Right ventricle myocardium inferior (tissue), 1 donor: ENCODE results near the gene ENOSF1. TPM values are rescaled to one million over a fixed set of nuclear protein-coding genes. Genes with fewer than 3 reads are reported as not detected.
A peak's percentile ranks its signal among the peaks of the same experiment; 100 is the strongest.

Source experiments
- ATAC-seq: fragments of 200-7000 bp; cut with Tn5 transposase; one replicate; pipeline ENCODE4 v1.9.1; 2020; ENCODE audit warnings: mild to moderate bottlenecking, moderate library complexity
- DNase-seq: peaks from one replicate; pipeline ENCODE4 v3.0.0; 2021; ENCODE audit errors: missing footprints
- intact Hi-C: fragments of 100-400 bp; cut with DNase I; formaldehyde crosslinking; loops from one replicate; pipeline ENCODE4 v1.11.0; 2022
- total RNA-seq: library from RNA; stranded (reverse); fragmentation: NEBNext Ultra II Directional; extraction: Animal tissue kit (Norgen Biotek cat#: 25700); gene quantifications from one replicate; pipeline ENCODE4 v1.2.1, GENCODE V29; 2021
- donor health status: DM: no; HTN: yes; CAD: no; lungs with severe emphysema.

The ENOSF1 gene
- total RNA-seq, 1 donor from 2014 or later = 25.3 TPM

DNA sequence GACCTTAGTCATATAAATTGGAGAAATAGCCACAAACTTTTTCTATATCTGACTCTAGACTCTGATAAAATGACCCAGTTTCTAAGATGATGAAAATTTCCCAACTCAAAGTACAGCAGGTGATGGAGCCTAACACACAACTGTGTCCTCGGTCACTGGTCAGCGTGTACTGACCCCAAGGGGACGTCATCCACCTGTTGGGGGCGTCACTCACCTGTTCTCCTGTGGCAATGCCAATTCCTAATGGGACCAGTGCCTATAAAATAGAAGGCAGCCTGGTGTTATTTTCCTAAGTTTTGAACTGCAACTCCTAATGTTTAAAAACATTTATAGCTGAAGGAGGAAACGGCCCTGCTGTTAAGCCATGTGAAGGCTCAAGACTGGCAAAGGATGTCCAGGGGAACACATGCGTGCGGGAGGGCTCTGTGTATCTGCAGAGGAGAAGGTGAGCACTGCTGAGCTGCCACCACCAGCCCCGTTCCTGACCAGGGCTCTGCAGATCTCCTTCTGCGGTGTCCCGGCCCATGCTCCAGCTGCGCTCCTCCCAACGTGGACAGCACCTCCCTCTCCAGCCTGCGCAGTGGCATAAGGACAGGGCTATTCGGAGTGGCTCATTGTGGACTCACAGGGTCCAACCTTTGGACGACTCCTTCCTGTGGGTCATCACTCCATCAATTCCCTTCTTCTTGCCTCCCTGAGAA lies 33.8 kb downstream of the ENOSF1 start:
- intact Hi-C loops = no loop called here
- ATAC-seq (no peak), DNase-seq (no peak)

DNA sequence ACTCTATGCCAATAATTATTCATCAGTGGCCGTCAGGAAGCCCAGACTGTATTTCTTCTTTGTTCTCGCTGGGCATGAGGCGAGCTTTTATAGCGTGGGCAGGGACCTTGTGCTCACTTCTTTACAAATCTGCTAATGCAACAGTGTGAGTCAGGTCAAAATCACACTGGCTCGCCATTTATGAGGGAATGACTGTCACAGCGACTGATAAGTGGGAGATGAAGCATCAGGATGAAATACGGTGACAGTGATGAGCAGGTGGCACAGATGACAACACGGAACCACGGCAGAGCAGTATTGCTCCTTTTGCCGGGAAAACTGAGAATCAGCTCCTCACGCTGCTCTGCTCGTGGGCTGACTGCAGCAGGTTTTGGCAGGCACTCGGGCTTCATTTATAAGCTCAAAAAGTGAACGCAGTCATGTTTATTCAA lies 34.5 kb downstream of the ENOSF1 start:
- no peak for ATAC-seq

DNA sequence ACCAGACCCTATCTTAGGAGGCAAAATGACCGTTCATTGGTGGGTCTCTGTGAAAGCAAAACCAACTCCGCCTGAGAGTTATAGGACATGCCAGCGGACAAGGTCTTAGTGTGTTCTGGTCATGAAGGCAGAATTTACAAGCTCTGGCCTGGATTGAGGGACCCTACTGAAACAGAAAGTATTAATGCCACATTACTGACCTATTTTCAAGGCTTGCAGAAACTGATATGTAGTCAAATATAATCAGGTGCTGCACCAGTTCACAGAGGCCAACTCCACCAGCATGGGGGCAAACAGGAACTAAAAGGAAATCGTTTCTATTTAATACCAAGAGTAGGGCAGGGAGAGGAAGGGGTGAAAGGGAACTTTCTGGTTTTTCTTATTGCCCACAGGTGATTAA lies 35.3 kb downstream of the ENOSF1 start:
- ATAC-seq (no peak), DNase-seq (no peak)
- intact Hi-C loops = no loop called here

More for the DNA sequence above, 34.5 kb downstream of the ENOSF1 start:
- no peak for DNase-seq
- intact Hi-C loops = no loop called here

DNA sequence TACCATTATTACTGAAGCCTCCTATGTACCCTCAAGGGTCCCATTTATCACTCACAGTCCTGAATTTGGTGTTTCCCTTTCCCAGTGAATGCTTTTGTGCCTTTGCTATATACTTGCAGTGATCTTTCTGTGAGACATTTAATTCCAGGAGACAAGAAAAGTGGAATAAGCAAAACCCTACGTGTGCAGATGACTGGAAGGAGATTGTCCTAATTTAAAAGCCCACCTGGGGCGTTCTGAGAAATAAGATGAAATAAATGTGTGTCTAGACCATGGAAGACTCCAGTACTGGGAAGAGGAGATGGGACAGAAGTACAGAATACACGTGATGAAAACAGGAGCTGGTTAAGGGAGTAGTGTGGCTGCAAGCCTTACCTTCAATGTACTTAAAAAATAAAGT lies 35.7 kb downstream of the ENOSF1 start:
- intact Hi-C loops = no loop called here
- ATAC-seq = no peak
- no peak for DNase-seq

DNA sequence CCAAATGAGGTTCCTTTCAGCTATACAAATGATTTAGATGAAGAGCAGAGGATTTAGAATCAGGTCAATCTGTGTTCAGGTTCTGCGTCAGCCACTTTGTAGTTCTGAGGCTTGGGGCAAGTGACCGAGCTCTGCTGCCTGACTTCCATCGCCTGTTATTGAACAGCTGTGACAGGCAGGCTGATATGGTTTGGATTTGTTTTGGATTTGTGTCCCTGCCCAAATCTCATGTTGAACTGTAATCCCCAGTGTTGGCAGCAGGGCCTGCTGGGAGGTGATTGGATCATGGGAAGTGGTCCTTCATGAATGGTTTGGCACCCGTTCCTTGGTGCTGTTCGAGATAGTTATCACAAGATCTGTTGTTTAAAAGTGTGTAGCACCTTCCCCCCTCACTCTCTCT lies 36.4 kb downstream of the ENOSF1 start:
- DNase-seq (no peak), ATAC-seq (peak; percentile 61)
- intact Hi-C loops = no loop called here

DNA sequence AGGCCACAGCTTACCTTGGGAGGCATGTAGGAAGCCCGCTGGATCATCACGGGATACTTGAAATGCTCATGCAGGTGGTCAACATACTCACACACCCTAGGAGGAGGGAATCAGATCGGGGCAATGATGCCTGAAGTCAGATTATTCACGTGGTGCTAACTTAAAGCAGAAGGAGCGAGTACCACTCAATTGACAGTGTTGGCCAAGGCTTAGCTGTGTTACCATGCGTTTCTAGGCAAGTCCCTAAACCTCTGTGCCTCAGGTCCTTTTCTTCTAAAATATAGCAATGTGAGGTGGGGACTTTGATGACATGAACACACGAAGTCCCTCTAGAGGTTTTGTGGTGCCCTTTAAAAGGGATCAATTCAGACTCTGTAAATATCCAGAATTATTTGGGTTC lies 37.1 kb downstream of the ENOSF1 start:
- no peak for DNase-seq
- intact Hi-C loops = no loop called here
- no peak for ATAC-seq

DNA sequence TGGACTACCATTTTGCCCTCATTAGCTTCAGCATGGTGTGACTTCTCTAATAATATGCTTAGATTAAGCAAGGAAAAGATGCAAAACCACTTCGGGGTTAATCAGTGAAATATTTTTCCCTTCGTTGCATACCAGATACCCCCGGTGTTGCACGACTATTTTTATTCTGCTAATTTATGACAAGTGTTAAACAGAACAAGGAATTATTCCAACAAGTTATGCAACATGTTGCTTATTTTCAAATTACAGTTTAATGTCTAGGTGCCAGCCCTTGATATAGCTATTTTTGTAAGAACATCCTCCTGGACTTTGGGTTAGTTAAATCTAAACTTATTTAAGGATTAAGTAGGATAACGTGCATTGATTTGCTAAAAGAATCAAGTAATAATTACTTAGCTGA lies 38.7 kb downstream of the ENOSF1 start:
- DNase-seq = no peak
- intact Hi-C loops = no loop called here
- ATAC-seq = no peak

DNA sequence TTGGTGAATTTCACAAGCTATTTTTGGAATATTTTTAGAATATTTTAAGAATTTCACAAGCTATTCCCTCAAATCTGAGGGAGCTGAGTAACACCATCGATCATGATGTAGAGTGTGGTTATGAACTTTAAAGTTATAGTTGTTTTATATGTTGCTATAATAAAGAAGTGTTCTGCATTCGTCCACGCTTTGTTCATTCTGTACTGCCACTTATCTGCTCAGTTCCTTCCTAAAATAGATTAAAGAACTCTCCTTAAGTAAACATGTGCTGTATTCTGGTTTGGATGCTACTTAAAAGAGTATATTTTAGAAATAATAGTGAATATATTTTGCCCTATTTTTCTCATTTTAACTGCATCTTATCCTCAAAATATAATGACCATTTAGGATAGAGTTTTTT lies 39.1 kb downstream of the ENOSF1 start:
- intact Hi-C loops = no loop called here
- no peak for ATAC-seq
- no peak for DNase-seq

DNA sequence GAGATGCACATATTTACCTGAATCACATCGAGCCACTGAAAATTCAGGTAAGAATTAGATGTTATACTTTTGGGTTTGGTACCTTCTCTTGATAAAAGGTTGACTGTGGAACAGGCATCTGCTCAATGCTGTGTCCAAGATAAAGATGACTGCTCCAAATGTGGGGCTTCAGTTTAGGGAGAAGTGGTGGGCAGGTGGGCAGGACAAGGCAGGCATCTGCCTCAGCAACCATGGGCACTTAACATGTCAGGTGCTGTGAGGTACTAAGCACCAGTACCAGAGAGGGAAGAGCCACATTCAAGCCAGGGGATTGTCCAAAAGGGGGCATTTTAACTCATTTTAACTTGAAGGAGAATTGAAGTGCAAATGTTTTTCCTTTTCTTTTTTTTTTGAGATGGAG lies 41.0 kb downstream of the ENOSF1 start:
- intact Hi-C loops = no loop called here
- no peak for DNase-seq

DNA sequence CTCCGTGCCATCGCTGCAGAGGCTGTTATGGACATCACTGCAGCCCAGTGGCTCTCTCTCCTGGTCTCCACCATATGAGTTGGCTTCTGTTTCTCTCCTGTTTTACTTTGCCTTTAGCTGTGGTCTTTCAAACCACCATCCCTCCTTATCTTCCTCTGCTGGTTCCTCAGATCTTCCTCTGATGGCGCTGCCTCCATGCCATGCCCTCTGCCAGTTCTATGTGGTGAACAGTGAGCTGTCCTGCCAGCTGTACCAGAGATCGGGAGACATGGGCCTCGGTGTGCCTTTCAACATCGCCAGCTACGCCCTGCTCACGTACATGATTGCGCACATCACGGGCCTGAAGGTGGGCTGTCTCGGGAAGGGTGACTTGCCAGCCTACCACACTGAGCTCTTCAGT lies 41.9 kb downstream of the ENOSF1 start:
- intact Hi-C loops = no loop called here
- DNase-seq (no peak), ATAC-seq (no peak)

More for the DNA sequence above, 41.0 kb downstream of the ENOSF1 start:
- ATAC-seq = no peak

DNA sequence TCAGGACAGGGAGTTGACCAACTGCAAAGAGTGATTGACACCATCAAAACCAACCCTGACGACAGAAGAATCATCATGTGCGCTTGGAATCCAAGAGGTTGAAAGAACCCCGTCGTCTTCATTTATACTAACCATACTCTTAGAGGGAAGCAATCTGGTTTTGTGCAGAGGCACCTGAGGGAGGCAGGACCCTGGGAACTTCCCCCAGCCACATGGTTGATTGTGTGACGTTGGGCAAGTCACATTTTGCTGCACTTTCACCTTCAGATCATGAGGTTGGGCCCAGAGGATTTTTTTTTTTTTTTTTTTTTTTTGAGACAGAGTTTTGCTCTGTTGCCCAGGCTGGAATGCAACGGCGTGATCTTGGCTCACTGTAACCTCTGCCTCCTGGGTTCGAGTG lies 43.4 kb downstream of the ENOSF1 start:
- intact Hi-C loops = no loop called here
- ATAC-seq (no peak), DNase-seq (no peak)

DNA sequence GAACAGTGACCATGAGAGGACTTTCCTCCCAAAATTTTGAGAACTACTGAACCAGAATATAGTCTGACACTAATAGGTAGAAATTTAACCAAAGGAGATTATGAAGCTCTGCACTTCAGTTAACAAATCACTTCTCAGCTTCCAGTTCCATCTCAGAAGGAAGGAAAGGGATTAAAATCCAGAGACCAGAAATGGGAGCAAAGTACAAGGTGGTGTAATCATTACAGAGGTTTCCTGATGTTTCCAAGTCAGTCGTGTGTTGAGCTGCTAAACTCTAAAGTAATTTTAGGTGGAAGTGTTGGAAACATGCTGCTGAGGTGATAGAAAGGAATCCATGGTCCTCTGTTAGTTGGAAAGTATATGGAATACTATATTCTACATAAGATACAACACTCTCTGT lies 44.2 kb downstream of the ENOSF1 start:
- DNase-seq (no peak), ATAC-seq (no peak)
- intact Hi-C loops = no loop called here

DNA sequence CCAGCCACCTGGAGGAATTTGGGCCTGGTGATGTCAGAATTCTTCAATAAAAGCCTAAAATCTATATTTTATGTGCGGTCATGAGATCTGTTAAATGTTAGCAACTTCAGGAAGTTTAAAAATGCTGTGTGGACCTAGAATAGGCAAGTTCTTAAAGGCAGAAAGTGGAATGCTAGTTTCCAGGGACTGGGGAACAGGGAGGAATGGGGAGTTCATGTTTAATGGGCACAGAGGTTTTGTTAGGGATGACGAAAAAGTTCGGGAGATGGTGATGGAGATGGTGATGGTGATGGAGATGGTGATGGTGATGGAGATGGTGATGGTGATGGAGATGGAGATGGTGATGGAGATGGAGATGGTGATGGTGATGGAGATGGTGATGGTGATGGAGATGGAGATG lies 45.8 kb downstream of the ENOSF1 start:
- intact Hi-C loops = no loop called here
- no peak for DNase-seq
- no peak for ATAC-seq

DNA sequence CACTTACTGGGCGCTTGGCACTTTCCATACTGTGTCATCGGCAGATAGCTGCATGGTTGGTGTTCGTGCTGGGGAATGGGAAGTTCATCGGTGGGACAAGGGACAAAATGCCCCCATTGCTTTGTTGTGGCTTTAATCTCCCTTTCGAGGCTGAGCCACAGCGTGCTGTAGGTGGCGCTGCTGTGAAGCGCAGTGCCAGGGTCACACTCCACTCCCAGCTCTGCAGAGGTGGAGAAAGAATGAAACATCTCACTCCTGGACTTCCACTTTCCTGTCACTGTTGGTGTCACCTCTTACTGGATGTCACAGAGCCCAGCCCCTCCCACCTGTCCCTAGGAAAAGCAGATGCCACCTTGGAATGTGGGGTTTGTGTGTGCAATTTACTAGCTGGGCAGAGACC lies 46.3 kb downstream of the ENOSF1 start:
- intact Hi-C loops = no loop called here
- no peak for DNase-seq
- ATAC-seq = no peak

DNA sequence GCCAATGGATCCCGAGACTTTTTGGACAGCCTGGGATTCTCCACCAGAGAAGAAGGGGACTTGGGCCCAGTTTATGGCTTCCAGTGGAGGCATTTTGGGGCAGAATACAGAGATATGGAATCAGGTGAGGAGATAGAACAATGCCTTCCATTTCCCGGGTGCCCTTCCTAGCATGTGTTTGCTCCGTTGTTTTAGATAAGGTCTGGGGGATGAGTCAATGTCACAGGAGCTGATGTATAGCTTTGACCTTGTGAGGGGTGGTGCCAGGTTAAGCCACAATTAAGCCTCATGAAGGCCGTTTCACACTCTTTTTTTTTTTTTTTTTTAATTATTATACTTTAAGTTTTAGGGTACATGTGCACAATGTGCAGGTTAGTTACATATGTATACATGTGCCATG lies 50.2 kb downstream of the ENOSF1 start:
- DNase-seq (no peak), ATAC-seq (no peak)
- intact Hi-C loops = no loop called here

DNA sequence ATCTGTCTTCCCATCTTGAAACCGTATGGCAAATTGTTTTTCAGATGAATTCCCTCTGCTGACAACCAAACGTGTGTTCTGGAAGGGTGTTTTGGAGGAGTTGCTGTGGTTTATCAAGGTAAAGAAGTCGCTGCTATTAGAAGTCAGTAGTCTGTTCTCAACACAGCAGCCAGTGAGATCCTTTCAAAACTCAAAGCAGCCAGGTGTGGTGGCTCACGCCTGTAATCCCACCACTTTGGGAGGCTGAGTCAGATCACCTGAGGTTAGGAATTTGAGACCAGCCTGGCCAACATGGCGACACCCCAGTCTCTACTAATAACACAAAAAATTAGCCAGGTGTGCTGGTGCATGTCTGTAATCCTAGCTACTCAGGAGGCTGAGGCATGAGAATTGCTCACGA lies 52.8 kb downstream of the ENOSF1 start:
- intact Hi-C loops = no loop called here
- DNase-seq (no peak), ATAC-seq (no peak)

DNA sequence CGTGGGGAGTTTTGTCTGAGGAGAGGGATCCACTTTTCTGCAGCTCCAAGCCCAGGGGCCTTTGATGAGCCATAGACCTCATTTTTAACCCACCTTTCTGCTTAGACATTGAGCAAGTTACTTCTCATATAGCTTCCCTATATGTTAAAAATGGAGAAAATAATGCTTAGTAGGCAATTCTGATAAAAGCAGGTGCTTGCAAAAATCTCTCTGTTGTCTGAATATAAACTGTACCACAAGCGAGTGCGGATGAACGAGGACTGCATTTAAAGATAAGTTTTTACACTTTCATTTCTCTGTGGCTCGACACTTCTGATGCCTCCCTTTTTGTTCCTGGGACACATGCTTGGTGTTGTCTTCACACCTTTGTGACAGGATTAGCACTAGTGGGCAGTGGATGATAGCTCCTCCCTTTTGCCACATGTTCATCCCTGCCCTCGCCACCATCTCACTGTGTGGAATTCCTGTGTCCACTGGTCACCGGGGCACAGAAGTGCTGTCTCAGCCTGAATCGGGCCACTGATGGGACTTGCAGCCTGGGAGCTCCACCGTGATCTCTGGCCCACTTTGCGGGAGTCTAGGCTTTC lies 53.4 kb downstream of the ENOSF1 start:
- intact Hi-C loops = no loop called here
- ATAC-seq = no peak
- DNase-seq = no peak

DNA sequence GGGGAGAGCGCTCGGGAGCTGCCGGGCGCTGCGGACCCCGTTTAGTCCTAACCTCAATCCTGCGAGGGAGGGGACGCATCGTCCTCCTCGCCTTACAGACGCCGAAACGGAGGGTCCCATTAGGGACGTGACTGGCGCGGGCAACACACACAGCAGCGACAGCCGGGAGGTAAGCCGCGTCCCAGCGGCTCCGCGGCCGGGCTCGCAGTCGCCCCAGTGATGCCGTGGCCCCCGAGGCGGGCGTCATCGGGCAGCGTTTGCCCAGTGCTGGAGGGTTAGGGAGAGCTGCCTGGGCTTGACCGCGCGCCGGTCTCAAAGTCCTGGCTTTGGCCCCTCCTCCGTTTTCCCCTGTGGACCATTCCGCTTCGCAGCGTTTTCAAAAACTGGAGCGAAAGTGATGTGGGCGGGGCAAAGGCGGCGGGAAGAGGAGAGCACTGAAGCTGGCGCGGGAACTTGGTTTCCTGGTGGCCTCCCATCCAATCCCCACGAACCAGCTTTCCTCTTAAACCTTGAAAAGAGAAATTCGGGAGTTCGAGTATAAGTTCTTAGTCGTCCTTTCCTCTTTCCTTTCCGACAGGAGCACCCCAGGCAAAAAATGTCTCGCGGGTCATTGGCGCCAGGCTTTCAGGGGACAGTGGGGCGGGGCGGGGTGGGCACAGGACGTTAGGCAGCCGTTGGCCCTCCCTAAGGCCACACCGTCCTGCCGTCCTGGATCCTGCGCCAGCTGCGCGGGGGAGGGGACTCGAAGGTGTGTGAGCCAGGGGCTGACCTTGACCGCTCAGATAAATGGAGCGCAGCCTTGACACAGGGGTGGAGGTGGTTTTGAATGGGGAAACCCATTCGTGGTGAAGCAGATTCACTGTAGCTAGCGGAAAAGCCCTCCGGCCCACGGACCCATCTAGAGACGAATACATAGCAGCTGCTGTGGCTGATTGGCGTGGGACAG lies 54.2 kb downstream of the ENOSF1 start:
- ATAC-seq (peak; percentile 90), DNase-seq (peak; percentile 83)
- intact Hi-C loops = no loop called here

DNA sequence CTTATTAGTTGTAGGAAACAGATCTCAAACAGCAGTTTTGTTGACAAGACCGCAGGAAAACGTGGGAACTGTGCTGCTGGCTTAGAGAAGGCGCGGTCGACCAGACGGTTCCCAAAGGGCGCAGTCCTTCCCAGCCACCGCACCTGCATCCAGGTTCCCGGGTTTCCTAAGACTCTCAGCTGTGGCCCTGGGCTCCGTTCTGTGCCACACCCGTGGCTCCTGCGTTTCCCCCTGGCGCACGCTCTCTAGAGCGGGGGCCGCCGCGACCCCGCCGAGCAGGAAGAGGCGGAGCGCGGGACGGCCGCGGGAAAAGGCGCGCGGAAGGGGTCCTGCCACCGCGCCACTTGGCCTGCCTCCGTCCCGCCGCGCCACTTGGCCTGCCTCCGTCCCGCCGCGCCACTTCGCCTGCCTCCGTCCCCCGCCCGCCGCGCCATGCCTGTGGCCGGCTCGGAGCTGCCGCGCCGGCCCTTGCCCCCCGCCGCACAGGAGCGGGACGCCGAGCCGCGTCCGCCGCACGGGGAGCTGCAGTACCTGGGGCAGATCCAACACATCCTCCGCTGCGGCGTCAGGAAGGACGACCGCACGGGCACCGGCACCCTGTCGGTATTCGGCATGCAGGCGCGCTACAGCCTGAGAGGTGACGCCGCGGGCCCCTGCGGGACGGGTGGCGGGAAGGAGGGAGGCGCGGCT lies 55.0 kb downstream of the ENOSF1 start, which contains the start of gene TYMS:
Gene TYMS, plus strand, starts transcription at position 343 of the 690 bp plus-strand sequence. Its CDS starts 90 bp downstream, at position 433.
- intact Hi-C loops = no loop called here
- DNase-seq (peak; percentile 66), ATAC-seq (peak; percentile 53)
